HCT116 (cell line): ENCODE results near the gene PMEPA1. TPM values are rescaled to one million over a fixed set of nuclear protein-coding genes. Genes with fewer than 3 reads are reported as not detected.

Experiments used
- ATAC-seq: fragments of 200-7000 bp; cut with Tn5 transposase; 2 replicates; pipeline ENCODE4 v1.9.1; 2020; ENCODE audit warnings: mild to moderate bottlenecking, moderate library complexity
- BruUV-seq: library from RNA; stranded (reverse); fragments of 400-500 nt; replicated peaks from 2 replicates; lab custom pipeline; 2021; lab: Mats Ljungman, UMichigan
- CTCF ChIA-PET: fragments of 300-600 bp; sonication (Branson Sonifier 250); formaldehyde crosslinking; loops from one replicate; lab custom pipeline; 2021; ENCODE audit warnings: antibody characterized with exemption; lab: Charles Lee
- POLR2A ChIA-PET: fragments of 300-600, 350-600 bp; sonication (Branson Sonifier 250); formaldehyde crosslinking; loops from one replicate; lab custom pipeline; 2021; ENCODE audit warnings: antibody characterized with exemption; lab: Charles Lee
- RAD21 ChIA-PET, 2 experiments: fragments of 300-600 bp; sonication (Branson Sonifier 250); formaldehyde crosslinking; loops; one replicate each; lab custom pipeline; 2023; ENCODE audit warnings: low total read pairs in 2 of 2; ENCODE audit not compliant: uncharacterized antibody in 2 of 2, unreplicated experiment in 2 of 2, low non-redundant PET in 1 of 2; lab: Charles Lee
- DNase-seq: peaks from one replicate; pipeline ENCODE4 v3.0.0-alpha.2; 2010; ENCODE audit warnings: low read depth, low spot score
- H2AFZ ChIP-seq: fragments of 200-600 bp; shearing (Covaris generic), sonication (generic); 2 replicates; pipeline ENCODE4 v1.6.1; 2017; ENCODE audit warnings: low read depth, mixed run types, mixed read lengths, antibody characterized with exemption, low read length; ENCODE audit not compliant: poor library complexity, severe bottlenecking
- H3K27ac ChIP-seq: 2 replicates; pipeline ENCODE4 v1.5.1; 2012; ENCODE audit warnings: low read depth, low read length
- H3K27me3 ChIP-seq: fragments of 200-600 bp; sonication (generic); 2 replicates; pipeline ENCODE4 v1.6.1; 2016; ENCODE audit warnings: mixed run types, low read length, mixed read lengths; ENCODE audit not compliant: insufficient read depth
- H3K36me3 ChIP-seq, 2 experiments: fragments of 200-500 bp in 1 of 2; fragments of 200-600 bp in 1 of 2; sonication (Bioruptor generic) in 1 of 2; sonication (generic) in 1 of 2; 2 replicates each; pipeline versions ENCODE4 v1.5.1 to v1.6.1; 2014 to 2016; ENCODE audit warnings: low read length in 2 of 2, inconsistent platforms in 1 of 2, mixed read lengths in 1 of 2, mixed run types in 1 of 2; ENCODE audit not compliant: insufficient read depth in 2 of 2, control insufficient read depth in 1 of 2
- H3K4me1 ChIP-seq, 2 experiments: fragments of 200-600 bp in 1 of 2; sonication (generic) in 1 of 2; 2 replicates each; pipeline versions ENCODE4 v1.5.1 to v1.6.1; 2012 to 2017; ENCODE audit warnings: low read length in 2 of 2, inconsistent platforms in 1 of 2, mild to moderate bottlenecking in 1 of 2, mixed read lengths in 1 of 2, mixed run types in 1 of 2, moderate library complexity in 1 of 2; ENCODE audit not compliant: insufficient read depth in 2 of 2, control insufficient read depth in 1 of 2
- H3K4me2 ChIP-seq: fragments of 200-600 bp; sonication (generic); 2 replicates; pipeline ENCODE4 v1.6.1; 2017; ENCODE audit warnings: mixed run types, low read length, mixed read lengths
- H3K4me3 ChIP-seq, 2 experiments: fragments of 200-600 bp in 1 of 2; sonication (generic) in 1 of 2; replicated peaks in 1 of 2; 2 replicates each; pipeline ENCODE4 v1.5.1; 2011 to 2016; ENCODE audit warnings: low read length in 2 of 2, control low read depth in 1 of 2, low read depth in 1 of 2, mild to moderate bottlenecking in 1 of 2, mixed read lengths in 1 of 2, mixed run types in 1 of 2
- H3K79me2 ChIP-seq: fragments of 200-600 bp; sonication (generic); 2 replicates; pipeline ENCODE4 v1.6.1; 2017; ENCODE audit warnings: mild to moderate bottlenecking, mixed run types, low read length, moderate library complexity, mixed read lengths; ENCODE audit not compliant: insufficient read depth
- H3K9ac ChIP-seq: fragments of 200-600 bp; sonication (generic); 2 replicates; pipeline ENCODE4 v1.6.1; 2016; ENCODE audit warnings: low read length, mixed read lengths
- H3K9me2 ChIP-seq: fragments of 200-600 bp; sonication (generic), shearing (Covaris generic); 2 replicates; pipeline ENCODE4 v1.6.1; 2017; ENCODE audit warnings: mixed run types, mild to moderate bottlenecking, moderate library complexity; ENCODE audit not compliant: insufficient read depth
- H3K9me3 ChIP-seq, 2 experiments: fragments of 200-500 bp in 1 of 2; fragments of 200-600 bp in 1 of 2; sonication (Bioruptor generic) in 1 of 2; sonication (generic) in 1 of 2; 2 replicates each; pipeline ENCODE4 v1.6.1; 2014 to 2017; ENCODE audit warnings: low read length in 2 of 2, mixed read lengths in 2 of 2, inconsistent platforms in 1 of 2, low read depth in 1 of 2, mild to moderate bottlenecking in 1 of 2, mixed run types in 1 of 2, moderate library complexity in 1 of 2; ENCODE audit not compliant: control insufficient read depth in 1 of 2, insufficient read depth in 1 of 2
- H4K20me1 ChIP-seq: fragments of 200-600 bp; sonication (generic), shearing (Covaris generic); 2 replicates; pipeline ENCODE4 v1.6.1; 2017; ENCODE audit warnings: mixed run types, mild to moderate bottlenecking, moderate library complexity; ENCODE audit not compliant: insufficient read depth
- CEBPB ChIP-seq: IDR thresholded peaks from 2 replicates; pipeline ENCODE4 v1.6.1; 2012; ENCODE audit warnings: low read depth
- EGR1 ChIP-seq: IDR thresholded peaks from 2 replicates; pipeline ENCODE4 v1.6.1; 2012; ENCODE audit warnings: low read depth
- EZH2 ChIP-seq: fragments of 200-600 bp; sonication (generic); IDR thresholded peaks from 2 replicates; pipeline ENCODE4 v1.6.1; 2017; ENCODE audit warnings: antibody characterized with exemption, mixed run types
- EZH2phosphoT487 ChIP-seq: fragments of 200-600 bp; IDR thresholded peaks from 2 replicates; pipeline ENCODE4 v1.6.1; 2018; ENCODE audit warnings: antibody characterized with exemption, borderline replicate concordance
- JUND ChIP-seq: IDR thresholded peaks from 2 replicates; pipeline ENCODE4 v1.6.1; 2012
- RAD21 ChIP-seq: IDR thresholded peaks from 2 replicates; pipeline ENCODE4 v1.6.1; 2012; ENCODE audit warnings: low read depth, mild to moderate bottlenecking
- SIN3A ChIP-seq: IDR thresholded peaks from 2 replicates; pipeline ENCODE4 v1.6.1; 2012; ENCODE audit warnings: low read depth
- SRF ChIP-seq: IDR thresholded peaks from 2 replicates; pipeline ENCODE4 v1.6.1; 2012; ENCODE audit warnings: low read depth
- TCF7L2 ChIP-seq: IDR thresholded peaks from 2 replicates; pipeline ENCODE4 v1.7.0; 2011; ENCODE audit warnings: borderline replicate concordance, inconsistent platforms; ENCODE audit not compliant: insufficient read depth, insufficient read length; ENCODE audit errors: extremely low read depth
- ZFX ChIP-seq: fragments of 450-650 bp; IDR thresholded peaks from 2 replicates; pipeline ENCODE4 v1.6.1; 2017
- ZNF274 ChIP-seq: fragments of 200-500 bp; sonication (Bioruptor generic); IDR thresholded peaks from 2 replicates; pipeline ENCODE4 v1.6.1; 2014; ENCODE audit warnings: mild to moderate bottlenecking, low read depth, low read length, inconsistent platforms
- intact Hi-C: fragments of 100-400 bp; cut with micrococcal nuclease; formaldehyde crosslinking; loops from 2 replicates; pipeline ENCODE4 v1.10.0; 2022
- total RNA-seq: library from RNA; stranded (reverse); gene quantifications from one replicate; pipeline ENCODE4 v1.2.1, GENCODE V29; 2021; ENCODE audit not compliant: unreplicated experiment
- TF ChIP-seq, protein P1 (sequence below), 3 experiments: fragments of 200-600 bp in 1 of 3; sonication (generic) in 1 of 3; IDR thresholded peaks in 2 of 3; conservative IDR thresholded peaks in 1 of 3; 2 replicates each; pipeline ENCODE4 v1.5.1; 2012 to 2017; ENCODE audit warnings: low read depth in 2 of 3, low read length in 2 of 3, antibody characterized with exemption in 1 of 3, borderline replicate concordance in 1 of 3, control low read depth in 1 of 3, mild to moderate bottlenecking in 1 of 3, mixed read lengths in 1 of 3, mixed run types in 1 of 3, moderate library complexity in 1 of 3; ENCODE audit not compliant: insufficient read depth in 1 of 3
- TF ChIP-seq, protein P2 (sequence below): IDR thresholded peaks from 2 replicates; pipeline ENCODE4 v1.6.1; 2012

The PMEPA1 gene
- total RNA-seq, 1 experiment from 2014 or later, result 0.64 TPM

DNA sequence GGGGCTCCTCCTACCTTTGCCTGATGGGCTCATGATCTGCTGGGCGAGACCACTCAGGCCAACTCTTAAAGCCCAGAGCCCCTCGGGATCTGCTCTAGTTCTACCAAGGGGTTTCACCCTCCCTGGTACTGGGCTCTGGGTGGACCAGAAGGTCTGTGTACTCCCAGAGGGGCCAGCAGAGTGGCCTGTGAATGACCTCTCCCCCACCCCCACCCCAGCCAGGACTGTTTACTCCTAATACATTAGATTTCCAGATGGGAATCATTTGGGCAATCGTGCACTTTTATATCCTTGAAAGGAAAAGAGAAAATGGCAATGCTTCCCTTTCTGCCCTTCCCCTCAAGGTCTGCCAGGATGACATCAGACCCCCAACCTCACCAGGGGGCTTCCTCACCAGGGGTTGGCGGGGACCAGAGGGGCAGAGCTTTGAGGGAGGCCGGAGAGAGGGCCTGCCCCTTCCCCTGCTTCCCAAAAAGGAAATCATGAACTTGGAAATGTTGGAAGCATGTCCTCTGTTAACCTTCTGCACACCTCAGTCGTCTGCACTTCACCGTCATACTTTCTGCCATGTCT is 37.1 kb upstream of the PMEPA1 start:
- H2AFZ ChIP-seq, result no peak overlapping the region
- H3K4me1 ChIP-seq, result peaks cover 9 to 11% of the 10 kb centered on the region in 2 experiments
- ChIA-PET RAD21 (no interaction called here), POLR2A (no interaction called here), CTCF (no interaction called here)
- H3K9ac ChIP-seq, result no peak overlapping the region
- H3K4me3 ChIP-seq, result no peak overlapping the region
- no peaks in the 10 kb centered on the region for H3K36me3 ChIP-seq
- DNase-seq, result no peak
- no TSS peak for BruUV-seq
- H3K4me2 ChIP-seq, result no peak overlapping the region
- H3K27me3 ChIP-seq, result peaks cover 52% of the 10 kb centered on the region
- ATAC-seq, result no peak
- H3K27ac ChIP-seq, result no peak overlapping the region
- H3K9me2 ChIP-seq, result no peaks in the 10 kb centered on the region
- TF ChIP-seq ZFX (no peak), SRF (no peak), ZNF274 (no peak), EGR1 (no peak), RAD21 (no peak), JUND (no peak), SIN3A (no peak), EZH2 (no peak), TCF7L2 (no peak), EZH2phosphoT487 (no peak), CEBPB (no peak)
- TF ChIP-seq, protein P1, sequence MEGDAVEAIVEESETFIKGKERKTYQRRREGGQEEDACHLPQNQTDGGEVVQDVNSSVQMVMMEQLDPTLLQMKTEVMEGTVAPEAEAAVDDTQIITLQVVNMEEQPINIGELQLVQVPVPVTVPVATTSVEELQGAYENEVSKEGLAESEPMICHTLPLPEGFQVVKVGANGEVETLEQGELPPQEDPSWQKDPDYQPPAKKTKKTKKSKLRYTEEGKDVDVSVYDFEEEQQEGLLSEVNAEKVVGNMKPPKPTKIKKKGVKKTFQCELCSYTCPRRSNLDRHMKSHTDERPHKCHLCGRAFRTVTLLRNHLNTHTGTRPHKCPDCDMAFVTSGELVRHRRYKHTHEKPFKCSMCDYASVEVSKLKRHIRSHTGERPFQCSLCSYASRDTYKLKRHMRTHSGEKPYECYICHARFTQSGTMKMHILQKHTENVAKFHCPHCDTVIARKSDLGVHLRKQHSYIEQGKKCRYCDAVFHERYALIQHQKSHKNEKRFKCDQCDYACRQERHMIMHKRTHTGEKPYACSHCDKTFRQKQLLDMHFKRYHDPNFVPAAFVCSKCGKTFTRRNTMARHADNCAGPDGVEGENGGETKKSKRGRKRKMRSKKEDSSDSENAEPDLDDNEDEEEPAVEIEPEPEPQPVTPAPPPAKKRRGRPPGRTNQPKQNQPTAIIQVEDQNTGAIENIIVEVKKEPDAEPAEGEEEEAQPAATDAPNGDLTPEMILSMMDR (IDR thresholded peaks at IDR 0.05 in 2 of 3, conservative IDR thresholded peaks at IDR 0.05 in 1 of 3; ENCODE audit: borderline replicate concordance in 1 of 3, insufficient read depth in 1 of 3, low read depth in 2 of 3, low read length in 2 of 3), result no peak
- TF ChIP-seq, protein P2, sequence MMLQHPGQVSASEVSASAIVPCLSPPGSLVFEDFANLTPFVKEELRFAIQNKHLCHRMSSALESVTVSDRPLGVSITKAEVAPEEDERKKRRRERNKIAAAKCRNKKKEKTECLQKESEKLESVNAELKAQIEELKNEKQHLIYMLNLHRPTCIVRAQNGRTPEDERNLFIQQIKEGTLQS, result no peak
- H3K9me3 ChIP-seq, result no peaks in the 10 kb centered on the region
- no peaks in the 10 kb centered on the region for H4K20me1 ChIP-seq
- no peaks in the 10 kb centered on the region for H3K79me2 ChIP-seq
- intact Hi-C loops, result no loop called here
